ENCODE results near the gene MAML3. TPM values are rescaled to one million over a fixed set of nuclear protein-coding genes. Genes with fewer than 3 reads are reported as not detected.
A peak's percentile ranks its signal among the peaks of the same experiment; 100 is the strongest.

MAML3 gene
- total RNA-seq, 1 donor = 6.5 TPM

DNA sequence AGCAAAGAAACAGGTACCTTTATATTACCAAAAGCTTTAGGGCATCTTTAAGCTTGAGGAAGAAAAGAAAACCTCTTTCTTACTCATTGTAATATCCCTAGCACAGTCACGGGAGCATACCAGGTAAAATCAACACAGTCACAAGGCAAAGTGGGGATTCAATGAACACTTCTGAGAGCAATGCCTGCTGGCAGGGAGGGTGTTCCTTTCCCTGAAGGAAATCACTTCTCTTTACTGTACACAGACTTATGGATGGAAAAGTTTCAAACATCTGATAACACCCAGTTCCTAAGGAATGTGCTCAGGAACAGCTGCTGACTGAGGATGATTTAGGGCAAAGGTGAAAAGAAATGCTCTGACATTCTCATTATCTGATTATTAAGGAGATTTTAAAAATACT lies 94.8 kb downstream of the MAML3 start:
- peak; percentile 72 for DNase-seq (ENCODE audit: low read depth)
- H3K4me3 ChIP-seq (ENCODE audit: low read depth, low read length) = no peak overlapping the region
- no peak for TF ChIP-seq CTCF (IDR thresholded peaks at IDR 0.05; ENCODE audit: insufficient read depth, low read depth, low read length)

DNA sequence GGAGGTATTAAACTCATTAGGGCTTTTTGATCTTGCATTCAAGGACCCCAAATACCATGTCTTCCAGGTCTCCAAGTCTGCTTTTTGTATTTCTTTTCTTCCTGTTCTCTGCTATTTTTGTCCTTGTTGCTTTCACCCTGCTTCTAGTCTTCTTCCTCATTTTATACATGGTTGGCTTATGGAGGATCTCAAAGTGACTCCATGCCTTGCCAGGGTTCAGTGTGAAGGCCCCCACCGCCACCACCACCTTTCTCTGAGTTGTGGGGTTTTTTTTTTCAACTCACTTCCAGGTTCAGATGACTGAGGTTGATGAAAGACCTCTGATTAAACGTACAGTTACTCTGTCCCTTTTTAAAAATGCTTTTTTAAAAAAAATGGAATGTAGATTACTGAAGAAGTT lies 96.3 kb downstream of the MAML3 start:
- DNase-seq (ENCODE audit: low read depth) = no peak
- TF ChIP-seq CTCF (IDR thresholded peaks at IDR 0.05; ENCODE audit: insufficient read depth, low read depth, low read length) = no peak
- H3K4me3 ChIP-seq (ENCODE audit: low read depth, low read length) = no peak overlapping the region

- no peak for DNase-seq (ENCODE audit: low read depth)
- H3K4me3 ChIP-seq (ENCODE audit: low read depth, low read length) = no peak overlapping the region
- no peak for TF ChIP-seq CTCF (IDR thresholded peaks at IDR 0.05; ENCODE audit: insufficient read depth, low read depth, low read length)
Observed at GRCh38 chr4:140056015-140056414, 98.0 kb downstream of the MAML3 start.

GRCh38 chr4:140054861-140055260 lies 99.1 kb downstream of the MAML3 start:
- TF ChIP-seq CTCF (IDR thresholded peaks at IDR 0.05; ENCODE audit: insufficient read depth, low read depth, low read length) = no peak
- no peak overlapping the region for H3K4me3 ChIP-seq (ENCODE audit: low read depth, low read length)
- DNase-seq (ENCODE audit: low read depth) = no peak

DNA sequence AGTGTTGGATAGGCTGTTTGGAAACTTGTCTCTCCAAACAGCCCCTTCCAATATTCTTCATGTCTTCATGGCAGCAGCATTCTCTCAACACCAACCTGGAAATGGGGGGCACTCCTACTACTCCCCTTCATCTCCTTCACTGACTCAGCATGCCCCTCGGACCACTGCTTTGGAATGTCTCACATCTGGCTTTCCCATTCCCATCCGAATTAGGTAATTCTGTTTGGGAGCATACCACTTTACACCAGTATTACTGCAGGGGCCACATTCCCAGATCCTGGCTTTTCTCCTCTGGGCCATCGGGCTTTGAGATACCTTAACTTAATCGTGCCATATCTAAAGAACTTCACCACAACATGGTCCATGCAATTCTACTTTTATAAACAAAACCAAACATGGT lies 100.8 kb downstream of the MAML3 start:
- DNase-seq (ENCODE audit: low read depth) = no peak
- no peak for TF ChIP-seq CTCF (IDR thresholded peaks at IDR 0.05; ENCODE audit: insufficient read depth, low read depth, low read length)
- no peak overlapping the region for H3K4me3 ChIP-seq (ENCODE audit: low read depth, low read length)

DNA sequence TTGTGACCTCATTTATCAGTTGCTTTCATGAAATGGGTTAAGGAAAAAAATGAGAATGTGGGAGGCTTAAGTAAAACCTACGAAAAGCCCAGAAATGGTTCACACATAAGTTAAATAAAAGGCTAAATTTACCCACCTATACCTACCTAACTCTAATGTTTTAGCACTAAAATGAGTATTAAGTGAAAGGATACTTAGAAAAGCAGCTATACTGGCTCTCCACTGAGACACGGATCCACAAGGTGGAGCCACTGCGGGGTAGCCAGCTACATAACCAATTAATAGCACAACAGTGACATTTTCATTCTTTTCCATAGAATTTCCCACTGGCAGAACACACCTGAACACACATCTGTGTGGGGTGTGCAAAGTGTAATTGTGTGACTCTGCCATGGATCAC lies 101.9 kb downstream of the MAML3 start:
- no peak overlapping the region for H3K4me3 ChIP-seq (ENCODE audit: low read depth, low read length)
- DNase-seq (ENCODE audit: low read depth) = peak; percentile 54
- TF ChIP-seq CTCF (IDR thresholded peaks at IDR 0.05; ENCODE audit: insufficient read depth, low read depth, low read length) = peak; percentile 73

DNA sequence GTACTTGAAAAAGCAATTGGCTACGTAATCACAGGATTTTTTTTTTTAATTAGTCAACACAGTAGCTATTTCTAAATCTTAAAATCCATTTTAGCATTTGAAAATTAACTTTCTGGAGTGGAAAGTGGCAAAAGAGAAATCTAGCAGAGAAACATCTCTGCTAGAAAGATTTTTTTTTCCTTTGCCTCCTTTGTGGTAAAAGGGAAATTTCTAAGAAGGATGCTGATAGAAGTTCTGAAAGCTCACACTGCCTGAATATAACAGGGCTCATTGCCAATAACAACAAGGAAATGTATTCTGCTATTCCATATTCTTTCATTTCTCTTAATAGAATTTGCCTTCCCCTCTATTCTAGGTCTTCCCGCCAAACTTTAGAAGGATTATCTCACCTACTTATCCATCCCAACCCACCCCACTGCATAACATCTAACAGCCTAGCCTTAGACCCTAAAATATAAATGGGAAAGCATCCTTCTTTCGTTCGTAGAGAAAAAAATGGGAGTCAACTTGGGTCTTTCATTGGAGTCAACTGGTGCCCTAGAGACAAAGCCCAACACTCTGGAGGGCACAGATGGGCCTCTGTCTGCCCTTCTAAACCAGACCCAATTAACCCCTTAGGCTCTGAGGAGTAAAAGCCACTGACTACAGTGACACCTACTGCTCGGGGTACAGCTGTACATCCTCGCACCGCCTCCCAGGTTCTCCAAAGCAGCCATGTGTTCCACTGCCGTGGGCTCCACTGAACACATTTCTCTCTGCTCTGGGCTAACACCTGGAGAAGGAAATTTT lies 103.9 kb downstream of the MAML3 start:
- H3K4me3 ChIP-seq (ENCODE audit: low read depth, low read length) = no peak overlapping the region
- no peak for DNase-seq (ENCODE audit: low read depth)

More for the DNA sequence above, 103.9 kb downstream of the MAML3 start:
- peak; percentile 24 for TF ChIP-seq CTCF (IDR thresholded peaks at IDR 0.05; ENCODE audit: insufficient read depth, low read depth, low read length)

Data from fibroblast of villous mesenchyme (primary cell).